Fibroblast of skin of abdomen (primary cell): ENCODE results near the gene KRCC1.
"Not testable (repeated sequence)": the region's sequence is repeated elsewhere in the genome, so short reads cannot be mapped to it uniquely, and the experiment has no call there.

Experiments
- DNase-seq: peaks from one replicate; pipeline ENCODE4 v3.0.0-alpha.2; 2013

KRCC1 gene

GRCh38 chr2:88038263-88039105 is 17.1 kb downstream of the KRCC1 start:
- peak; percentile 94 for DNase-seq

GRCh38 chr2:88036606-88037005 is 19.0 kb downstream of the KRCC1 start:
- DNase-seq = no peak

GRCh38 chr2:88036182-88036581 is 19.4 kb downstream of the KRCC1 start:
- DNase-seq = no peak

GRCh38 chr2:88032070-88032702 is 23.4 kb downstream of the KRCC1 start:
- DNase-seq = no peak

GRCh38 chr2:88028931-88029330 is 26.7 kb downstream of the KRCC1 start:
- DNase-seq = no peak

GRCh38 chr2:88027697-88028389 is 27.7 kb downstream of the KRCC1 start:
- DNase-seq = no peak

GRCh38 chr2:88024509-88024908 is 31.1 kb downstream of the KRCC1 start:
- no peak for DNase-seq

GRCh38 chr2:88022669-88022921 is 33.0 kb downstream of the KRCC1 start:
- DNase-seq = no peak

- no peak for DNase-seq
Measured at GRCh38 chr2:88019985-88020384, 35.6 kb downstream of the KRCC1 start.

GRCh38 chr2:88018909-88019308 is 36.7 kb downstream of the KRCC1 start:
- no peak for DNase-seq

- DNase-seq = not testable (repeated sequence)
Measured at GRCh38 chr2:88018077-88018805, 37.3 kb downstream of the KRCC1 start.

- DNase-seq = not testable (repeated sequence)
Measured at GRCh38 chr2:88017780-88018038, 37.9 kb downstream of the KRCC1 start.

GRCh38 chr2:88016960-88017779 is 38.4 kb downstream of the KRCC1 start:
- no peak for DNase-seq

GRCh38 chr2:88016086-88016959 is 39.3 kb downstream of the KRCC1 start, which contains the start of gene RNU2-63P:
Gene RNU2-63P, minus strand, starts transcription at chr2:88016547.
- peak; percentile 97 for DNase-seq

GRCh38 chr2:88011011-88011410 is 44.6 kb downstream of the KRCC1 start:
- no peak for DNase-seq

- DNase-seq = no peak
Measured at GRCh38 chr2:88010136-88010535, 45.4 kb downstream of the KRCC1 start.

- no peak for DNase-seq
Measured at GRCh38 chr2:88006912-88007439, 48.6 kb downstream of the KRCC1 start.

GRCh38 chr2:88005776-88006175 is 49.8 kb downstream of the KRCC1 start:
- DNase-seq = no peak

- peak; percentile 17 for DNase-seq
Measured at GRCh38 chr2:88003074-88003755, 52.4 kb downstream of the KRCC1 start.

GRCh38 chr2:88002359-88002707 is 53.2 kb downstream of the KRCC1 start:
- DNase-seq = no peak

GRCh38 chr2:88000474-88000873 is 55.1 kb downstream of the KRCC1 start:
- DNase-seq = not testable (repeated sequence)
